Mammary epithelial cell (primary cell): ENCODE results near the gene SLC5A6.

Experiments
- CTCF ChIP-seq, 2 donors: IDR thresholded peaks in 1 of 2; conservative IDR thresholded peaks in 1 of 2; 2 replicates each; pipeline ENCODE4 v1.5.1; 2011 to 2012; ENCODE audit warnings: inconsistent platforms in 2 of 2, low read length in 2 of 2, mild to moderate bottlenecking in 2 of 2, control low read depth in 1 of 2, low read depth in 1 of 2; ENCODE audit not compliant: insufficient read depth in 1 of 2; ENCODE audit errors: extremely low read depth in 1 of 2
- EZH2 ChIP-seq: IDR thresholded peaks from 2 replicates; pipeline ENCODE4 v1.6.1; 2012; ENCODE audit warnings: low read length, inconsistent platforms, borderline replicate concordance

GRCh38 chr2:27152102-27152795, 59.8 kb downstream of the SLC5A6 start:
- no peak for TF ChIP-seq EZH2
- TF ChIP-seq CTCF (conservative IDR thresholded peaks at IDR 0.05 in 1 of 2, IDR thresholded peaks at IDR 0.05 in 1 of 2; ENCODE audit: extremely low read depth in 1 of 2, insufficient read depth in 1 of 2, low read depth in 1 of 2, low read length in 2 of 2): peak in 1 of 2 donors; percentile 12
